Fibroblast of gingiva (primary cell): ENCODE measurements around the gene DISP2.

Experiments
- DNase-seq: peaks from one replicate; pipeline ENCODE4 v3.0.0-alpha.2; 2011; ENCODE audit warnings: low read depth

DISP2 gene

GRCh38 chr15:40427188-40427587, 69.2 kb downstream of the DISP2 start:
- DNase-seq, result no peak

- no peak for DNase-seq
Observed at GRCh38 chr15:40428185-40428584, 70.2 kb downstream of the DISP2 start.
